ENCODE measurements around the gene MTIF3.

GRCh38 chr13:27421101-27421871 lies 29.1 kb downstream of the MTIF3 start:
- TF ChIP-seq CTCF (IDR thresholded peaks at IDR 0.05) (no peak), POLR2A (IDR thresholded peaks at IDR 0.05) (no peak)

All from body of pancreas (tissue), 4 donors.